GM12892 (cell line): ENCODE data around the gene POU2F1.

Source experiments
- DNase-seq: peaks from one replicate; pipeline ENCODE4 v3.0.0; 2011; ENCODE audit not compliant: insufficient read length
- FAIRE-seq: peaks from 2 replicates; lab custom pipeline; 2011; peaks lifted over from hg19 to GRCh38; lab: Jason Lieb, UNC
- POLR2A ChIP-seq: IDR thresholded peaks from 2 replicates; pipeline ENCODE4 v1.6.1; 2011; ENCODE audit warnings: low read depth, low read length, control low read depth
- POLR2AphosphoS5 ChIP-seq: IDR thresholded peaks from 2 replicates; pipeline ENCODE4 v1.6.1; 2011; ENCODE audit warnings: low read depth, low read length, control low read depth
- TAF1 ChIP-seq: IDR thresholded peaks from 2 replicates; pipeline ENCODE4 v1.6.1; 2011; ENCODE audit warnings: low read depth, mild to moderate bottlenecking, control low read depth, low read length, borderline replicate concordance

The POU2F1 gene

GRCh38 chr1:167207940-167208623 is 12.6 kb upstream of the POU2F1 start:
- DNase-seq (no peak), FAIRE-seq (no peak)
- TF ChIP-seq TAF1 (no peak), POLR2A (no peak), POLR2AphosphoS5 (no peak)

DNA sequence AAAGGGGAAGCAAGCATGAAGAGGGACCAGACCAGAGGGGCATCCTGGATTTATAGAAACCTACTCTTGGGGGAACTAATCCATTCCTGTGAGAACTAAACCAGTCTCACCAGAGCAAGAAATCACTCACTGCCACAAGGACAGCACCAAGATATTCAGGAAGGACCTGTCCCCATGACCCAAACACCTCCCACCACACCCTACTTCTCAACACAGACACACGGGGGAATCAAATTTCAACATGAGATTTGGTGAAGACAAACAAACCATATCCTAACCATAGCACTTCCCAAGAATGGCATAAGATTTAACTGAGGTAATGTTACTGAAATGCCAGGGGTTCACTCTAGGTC is 12.1 kb upstream of the POU2F1 start:
- FAIRE-seq = no peak
- no peak for DNase-seq
- TF ChIP-seq TAF1 (no peak), POLR2A (no peak), POLR2AphosphoS5 (no peak)

GRCh38 chr1:167209044-167209443 is 11.6 kb upstream of the POU2F1 start:
- DNase-seq = no peak
- no peak for FAIRE-seq
- no peak for TF ChIP-seq POLR2AphosphoS5
- TF ChIP-seq TAF1 = no peak
- TF ChIP-seq POLR2A = no peak

- DNase-seq = no peak
- TF ChIP-seq POLR2A (no peak), POLR2AphosphoS5 (no peak), TAF1 (no peak)
- no peak for FAIRE-seq
Observed at GRCh38 chr1:167210966-167211674, 9.6 kb upstream of the POU2F1 start.

- FAIRE-seq (no peak), DNase-seq (no peak)
- TF ChIP-seq TAF1 (no peak), POLR2AphosphoS5 (no peak), POLR2A (no peak)
Observed at GRCh38 chr1:167212025-167212424, 8.7 kb upstream of the POU2F1 start.

DNA sequence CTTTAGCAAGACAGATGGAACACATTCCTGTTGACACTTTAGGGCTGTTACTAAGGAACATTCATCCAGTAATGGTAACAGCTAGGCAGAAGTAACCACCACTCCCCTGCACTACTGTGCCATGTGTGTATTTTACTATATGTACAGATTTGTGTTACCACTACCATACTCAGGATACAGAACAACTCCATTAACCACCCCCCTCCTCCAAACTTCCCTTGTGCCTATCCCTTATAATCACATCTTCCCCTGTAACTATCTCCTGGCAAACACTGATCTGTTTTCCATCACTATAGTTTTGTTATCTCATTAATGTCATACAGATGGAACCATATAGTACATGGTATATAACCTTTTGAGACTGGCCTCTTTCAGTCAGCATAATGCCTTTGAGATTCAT is 3.9 kb upstream of the POU2F1 start:
- no peak for FAIRE-seq
- TF ChIP-seq POLR2A = no peak
- TF ChIP-seq TAF1 = no peak
- no peak for TF ChIP-seq POLR2AphosphoS5
- DNase-seq = no peak

DNA sequence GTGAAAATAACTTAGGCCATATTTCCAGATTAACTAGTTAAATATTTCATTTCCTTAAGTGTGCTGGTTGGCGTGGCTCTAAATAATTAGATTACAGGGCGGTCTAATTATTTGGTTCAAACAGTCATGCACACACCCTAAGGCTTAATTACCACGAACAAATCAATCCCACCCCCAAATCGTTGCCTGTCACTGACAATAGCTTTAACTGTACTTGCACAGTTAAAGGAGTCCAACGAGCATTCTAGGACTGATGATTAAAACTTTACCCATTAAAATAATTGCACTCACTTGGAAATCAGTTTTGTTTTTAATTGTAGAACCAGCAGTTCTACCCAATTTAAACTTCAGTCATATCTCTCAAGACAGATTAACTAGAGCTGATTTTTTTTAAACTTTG is 1.5 kb upstream of the POU2F1 start:
- FAIRE-seq = peak; percentile 84
- no peak for TF ChIP-seq POLR2AphosphoS5
- no peak for DNase-seq

GRCh38 chr1:167219646-167220536 is 795 bp upstream of the POU2F1 start:
- DNase-seq (peak; percentile 25), FAIRE-seq (peak; percentile 14)
- TF ChIP-seq TAF1 (no peak), POLR2A (peak; percentile 56; the same call in 1 of the 2 replicates), POLR2AphosphoS5 (peak; percentile 67; the same call in 1 of the 2 replicates)

- peak; percentile 67 for FAIRE-seq
- DNase-seq = peak; percentile 9
- TF ChIP-seq POLR2AphosphoS5 = no peak
- TF ChIP-seq POLR2A = no peak
Observed at GRCh38 chr1:167221126-167221737, 546 bp downstream of the POU2F1 start.

DNA sequence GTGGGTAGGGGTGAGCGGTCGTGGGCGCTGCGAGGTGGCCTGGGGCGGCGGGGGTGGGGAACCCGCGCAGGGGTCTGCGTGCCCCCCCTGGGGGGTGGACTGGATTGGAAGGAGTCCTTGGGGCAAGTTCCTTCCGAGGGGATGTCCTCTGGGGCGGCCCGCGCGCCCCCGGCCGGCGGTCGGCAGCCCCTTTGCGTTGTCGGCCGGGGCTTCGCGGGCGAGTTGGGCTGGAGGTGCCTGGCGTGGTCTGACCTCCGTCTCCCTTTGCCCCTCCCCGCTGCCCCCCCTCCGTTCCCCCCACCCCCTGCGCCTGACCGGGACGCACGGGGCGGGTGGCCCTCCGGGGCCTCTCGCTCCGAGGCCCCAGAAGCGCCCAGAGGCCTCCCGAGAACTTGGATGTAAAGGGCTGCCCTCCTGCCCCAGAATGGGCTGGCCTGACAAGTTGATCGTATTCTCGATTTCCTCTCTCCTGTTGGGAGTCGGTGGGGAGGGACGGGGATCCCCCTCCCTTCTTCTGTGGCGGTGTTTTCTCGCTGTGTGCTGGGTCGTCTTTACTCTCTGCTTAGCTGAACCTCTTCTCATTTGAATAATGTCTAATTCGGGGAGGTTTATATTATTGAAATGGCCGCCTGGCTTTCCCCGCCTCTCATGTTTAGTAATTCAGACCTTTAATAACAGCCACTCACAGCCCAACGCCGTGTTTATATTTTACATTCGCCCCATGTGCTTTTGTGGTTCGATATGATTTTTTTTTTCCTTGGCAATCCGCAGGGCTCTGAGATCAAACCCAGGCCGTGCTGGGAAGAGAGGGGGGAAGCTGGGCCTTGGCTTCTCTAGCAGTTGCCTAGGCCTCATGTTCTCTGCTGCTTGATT is 1.3 kb downstream of the POU2F1 start:
- peak; percentile 97 for FAIRE-seq
- peak; percentile 24 for DNase-seq
- peak; percentile 67; the same call in 1 of the 2 replicates for TF ChIP-seq POLR2A
- 0 out of 2 replicates have a peak, but pooled peaks have one; percentile 15 for TF ChIP-seq TAF1
- peak; percentile 71 for TF ChIP-seq POLR2AphosphoS5
